A673 (cell line): ENCODE results near the gene IRS1.

Source experiments
- EZH2 ChIP-seq: fragments of 200-600 bp; sonication (generic); IDR thresholded peaks from 2 replicates; pipeline ENCODE4 v1.6.1; 2017; ENCODE audit warnings: borderline replicate concordance, low read depth, mild to moderate bottlenecking, mixed read lengths, antibody characterized with exemption, low read length; ENCODE audit not compliant: poor library complexity, severe bottlenecking
- TF ChIP-seq, protein P1 (sequence below): fragments of 300-800, 200-600 bp; sonication (generic); conservative IDR thresholded peaks from 2 replicates; pipeline ENCODE4 v1.5.1; 2017; ENCODE audit warnings: low read depth, mild to moderate bottlenecking, antibody characterized with exemption, low read length, moderate library complexity, mixed read lengths

- TF ChIP-seq, protein P1, sequence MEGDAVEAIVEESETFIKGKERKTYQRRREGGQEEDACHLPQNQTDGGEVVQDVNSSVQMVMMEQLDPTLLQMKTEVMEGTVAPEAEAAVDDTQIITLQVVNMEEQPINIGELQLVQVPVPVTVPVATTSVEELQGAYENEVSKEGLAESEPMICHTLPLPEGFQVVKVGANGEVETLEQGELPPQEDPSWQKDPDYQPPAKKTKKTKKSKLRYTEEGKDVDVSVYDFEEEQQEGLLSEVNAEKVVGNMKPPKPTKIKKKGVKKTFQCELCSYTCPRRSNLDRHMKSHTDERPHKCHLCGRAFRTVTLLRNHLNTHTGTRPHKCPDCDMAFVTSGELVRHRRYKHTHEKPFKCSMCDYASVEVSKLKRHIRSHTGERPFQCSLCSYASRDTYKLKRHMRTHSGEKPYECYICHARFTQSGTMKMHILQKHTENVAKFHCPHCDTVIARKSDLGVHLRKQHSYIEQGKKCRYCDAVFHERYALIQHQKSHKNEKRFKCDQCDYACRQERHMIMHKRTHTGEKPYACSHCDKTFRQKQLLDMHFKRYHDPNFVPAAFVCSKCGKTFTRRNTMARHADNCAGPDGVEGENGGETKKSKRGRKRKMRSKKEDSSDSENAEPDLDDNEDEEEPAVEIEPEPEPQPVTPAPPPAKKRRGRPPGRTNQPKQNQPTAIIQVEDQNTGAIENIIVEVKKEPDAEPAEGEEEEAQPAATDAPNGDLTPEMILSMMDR, result no peak
- TF ChIP-seq EZH2, result no peak
Observed at GRCh38 chr2:226694149-226694548, 105.5 kb downstream of the IRS1 start.
